ENCODE data around the gene SYNGR1.

- TF ChIP-seq CTCF (conservative IDR thresholded peaks at IDR 0.05; ENCODE audit: low read depth in 2 of 2) (peak; percentile 72 to 74), EZH2phosphoT487 (IDR thresholded peaks at IDR 0.05; ENCODE audit: unreplicated experiment) (no peak), POLR2AphosphoS5 (IDR thresholded peaks at IDR 0.05; ENCODE audit: low read depth) (no peak; the same call in 1 of the 2 replicates), ETS1 (IDR thresholded peaks at IDR 0.05) (no peak), NANOG (IDR thresholded peaks at IDR 0.05; ENCODE audit: borderline replicate concordance) (no peak), REST (IDR thresholded peaks at IDR 0.05; ENCODE audit: unreplicated experiment) (no peak)
These were observed 33.2 kb upstream of the SYNGR1 start for GRCh38 chr22:39316440-39317083.
